NCI-H524 treated with DMSO at 0.1 percent for 48 hours (cell line): ENCODE data around the gene RABIF.

Experiments
- DNase-seq: peaks from one replicate; lab custom pipeline; 2025; lab: John Stamatoyannopoulos, UW

The RABIF gene

GRCh38 chr1:202871367-202871766, 17.6 kb downstream of the RABIF start:
- no peak for DNase-seq

GRCh38 chr1:202862679-202863560, 26.0 kb downstream of the RABIF start:
- DNase-seq: no peak

- peak; percentile 34 for DNase-seq
These were observed 27.4 kb downstream of the RABIF start for GRCh38 chr1:202861420-202862132.

- no peak for DNase-seq
These were observed 28.1 kb downstream of the RABIF start for GRCh38 chr1:202860744-202861419.

GRCh38 chr1:202858789-202859414, 30.0 kb downstream of the RABIF start:
- DNase-seq: no peak

GRCh38 chr1:202858331-202858730, 30.6 kb downstream of the RABIF start:
- DNase-seq: no peak

GRCh38 chr1:202857136-202857610, 31.8 kb downstream of the RABIF start:
- DNase-seq: no peak

GRCh38 chr1:202856014-202856413, 32.9 kb downstream of the RABIF start:
- no peak for DNase-seq

GRCh38 chr1:202854787-202855186, 34.2 kb downstream of the RABIF start:
- no peak for DNase-seq

- no peak for DNase-seq
These were observed 36.6 kb downstream of the RABIF start for GRCh38 chr1:202852163-202852904.

- no peak for DNase-seq
These were observed 38.2 kb downstream of the RABIF start for GRCh38 chr1:202850593-202851362.

- DNase-seq: no peak
These were observed 40.8 kb downstream of the RABIF start for GRCh38 chr1:202848191-202848542.

- DNase-seq: no peak
These were observed 44.0 kb downstream of the RABIF start for GRCh38 chr1:202844935-202845334.

- no peak for DNase-seq
These were observed 44.7 kb downstream of the RABIF start for GRCh38 chr1:202844259-202844658.

- DNase-seq: no peak
These were observed 45.9 kb downstream of the RABIF start for GRCh38 chr1:202843081-202843480.

GRCh38 chr1:202837746-202838262, 51.1 kb downstream of the RABIF start:
- DNase-seq: no peak

- DNase-seq: no peak
These were observed 52.1 kb downstream of the RABIF start for GRCh38 chr1:202836623-202837403.

- no peak for DNase-seq
These were observed 53.3 kb downstream of the RABIF start for GRCh38 chr1:202835548-202836072.

GRCh38 chr1:202834771-202835547, 54.0 kb downstream of the RABIF start:
- no peak for DNase-seq
